RPMI7951 (cell line): ENCODE measurements around the gene EFNB1. TPM values are rescaled to one million over a fixed set of nuclear protein-coding genes. Genes with fewer than 3 reads are reported as not detected.

ENCODE experiments used
- DNase-seq: peaks from one replicate; pipeline ENCODE4 v3.0.0-alpha.2; 2012; ENCODE audit warnings: low read depth
- total RNA-seq: library from RNA; depleted of rRNA; stranded (reverse); fragments of >200 nt; shearing (Covaris generic); gene quantifications from 2 replicates; pipeline ENCODE4 v1.2.3, GENCODE V29; 2014; rRNA removed

The EFNB1 gene
- total RNA-seq, 1 experiment from 2014 or later: 10.1 TPM

DNA sequence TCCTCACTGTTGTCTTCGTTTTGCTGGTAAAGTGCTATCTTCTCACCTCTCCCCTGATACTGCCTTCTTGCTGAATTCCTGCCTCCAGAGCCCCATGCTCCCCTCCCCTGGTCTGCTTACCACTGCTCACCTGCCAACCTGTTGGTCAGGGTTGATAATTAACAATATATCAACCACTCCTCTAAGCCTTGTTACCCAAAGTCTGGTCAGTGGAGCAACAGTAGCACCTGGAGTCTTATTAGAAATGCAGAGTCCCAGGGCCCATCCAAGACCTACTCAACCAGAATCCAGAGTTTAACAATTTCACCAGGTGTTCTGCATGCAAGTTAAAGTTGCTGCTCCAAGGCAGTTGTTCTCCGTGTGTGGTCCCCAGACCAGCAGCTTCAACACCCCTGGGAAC, 55.0 kb downstream of the EFNB1 start:
- no peak for DNase-seq

DNA sequence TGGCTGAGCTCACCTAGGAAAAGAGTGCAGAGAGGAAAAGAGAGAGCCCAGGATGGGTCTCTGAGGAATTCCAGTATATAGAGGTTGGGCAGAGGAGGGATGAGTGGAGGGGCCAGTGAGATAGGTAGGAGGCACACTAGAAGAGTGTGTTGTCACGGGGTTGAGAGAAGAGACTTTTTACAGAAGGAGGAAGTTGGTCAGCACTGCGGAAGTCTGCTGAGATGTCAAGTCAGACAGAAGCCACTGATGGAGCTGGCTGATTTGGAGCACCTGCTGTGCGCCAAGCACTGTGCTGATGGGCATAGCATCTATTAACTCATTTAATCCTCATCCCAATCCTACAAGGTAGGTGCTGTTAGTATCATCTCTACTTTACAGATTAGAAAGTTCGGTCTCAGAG, 60.4 kb downstream of the EFNB1 start:
- DNase-seq: no peak

Other genes with a start within 250 kb of the EFNB1 start
- gene STARD8, start 181.4 kb upstream of the EFNB1 start, total RNA-seq: 10.2 and 11.6 TPM in 2 replicates